ENCODE measurements around the gene HOXC10. TPM values are rescaled to one million over a fixed set of nuclear protein-coding genes. Genes with fewer than 3 reads are reported as not detected.

HOXC10 gene
- total RNA-seq, 4 donors from 2014 or later = not detected

GRCh38 chr12:53974084-53975063 is 10.6 kb upstream of the HOXC10 start, which contains the start of gene HOTAIR:
TSS of gene HOTAIR (minus strand) at chr12:53974954.
- Histone ChIP-seq H3K9me3 (peaks cover 0 to 5% of the 10 kb centered on the region in 2 donors), H3K36me3 (no peaks in the 10 kb centered on the region), H3K27me3 (peaks cover 100% of the 10 kb centered on the region), H3K27ac (no peak within 1 kb of the TSS), H3K4me1 (peaks cover 3 to 37% (median 21%) of the 10 kb centered on the region in 4 donors), H3K4me3 (peak within 1 kb of the TSS in 1 of 4 donors; percentile 27)
- no peak for TF ChIP-seq POLR2A (IDR thresholded peaks at IDR 0.05)
- TF ChIP-seq EP300 (IDR thresholded peaks at IDR 0.05; ENCODE audit: low read depth) = no peak
- no peak for TF ChIP-seq CTCF (IDR thresholded peaks at IDR 0.05)
- no peak for TF ChIP-seq POLR2AphosphoS5 (IDR thresholded peaks at IDR 0.05)
- in situ Hi-C loops (cut with MboI; ENCODE audit: low pct_ligation_motif_present in 1 of 4, low pct_unique_long_range_greater_than_20kb in 1 of 4, low sequenced_read_pairs in 3 of 4) = loop anchor here in 1 of 4 donors (25.0 kb wide), 1 partner anchor 187 kb away; no protein-coding TSS in a partner anchor
- WGBS, 2 donors (ENCODE audit: low coverage in 1 of 2) = 3 to 13% methylated on average over 13 to 40 of the region's 63 CpGs
- intact Hi-C loops (cut with DNase I; ENCODE audit: low total_unique reads) = no loop called here
- no peak for DNase-seq

GRCh38 chr12:53975064-53975471 is 9.9 kb upstream of the HOXC10 start:
- H3K27ac ChIP-seq = no peak overlapping the region
- no peak for TF ChIP-seq POLR2A (IDR thresholded peaks at IDR 0.05)
- TF ChIP-seq EP300 (IDR thresholded peaks at IDR 0.05; ENCODE audit: low read depth) = no peak
- TF ChIP-seq CTCF (IDR thresholded peaks at IDR 0.05) = no peak
- no peak for TF ChIP-seq POLR2AphosphoS5 (IDR thresholded peaks at IDR 0.05)
- peaks cover 100% of the 10 kb centered on the region for H3K27me3 ChIP-seq
- peaks cover 3 to 37% (median 21%) of the 10 kb centered on the region in 4 donors for H3K4me1 ChIP-seq
- no peaks in the 10 kb centered on the region for H3K36me3 ChIP-seq
- DNase-seq = no peak
- intact Hi-C loops (cut with DNase I; ENCODE audit: low total_unique reads) (no loop called here), in situ Hi-C loops (cut with MboI; ENCODE audit: low pct_ligation_motif_present in 1 of 4, low pct_unique_long_range_greater_than_20kb in 1 of 4, low sequenced_read_pairs in 3 of 4) (loop anchor here in 1 of 4 donors (25.0 kb wide), 1 partner anchor 188 kb away; no protein-coding TSS in a partner anchor)
- peak overlapping the region in 1 of 4 donors; percentile 27 for H3K4me3 ChIP-seq
- peaks cover 0 to 5% of the 10 kb centered on the region in 2 donors for H3K9me3 ChIP-seq
- WGBS, 2 donors (ENCODE audit: low coverage in 1 of 2) = 32% methylated on average over 13 of the region's 25 CpGs; no CpG with 5 or more reads in 1 of the 2 donors

GRCh38 chr12:53975479-53976152 is 9.3 kb upstream of the HOXC10 start:
- Histone ChIP-seq H3K27ac (no peak overlapping the region), H3K4me3 (peak overlapping the region in 1 of 4 donors; percentile 27), H3K27me3 (peaks cover 100% of the 10 kb centered on the region), H3K4me1 (peaks cover 3 to 37% (median 21%) of the 10 kb centered on the region in 4 donors), H3K36me3 (no peaks in the 10 kb centered on the region), H3K9me3 (peaks cover 0 to 5% of the 10 kb centered on the region in 2 donors)
- DNase-seq = no peak
- 37 to 41% methylated on average over 19 to 31 of the region's 31 CpGs for WGBS, 2 donors (ENCODE audit: low coverage in 1 of 2)
- intact Hi-C loops (cut with DNase I; ENCODE audit: low total_unique reads) = no loop called here
- TF ChIP-seq POLR2A (IDR thresholded peaks at IDR 0.05) (no peak), CTCF (IDR thresholded peaks at IDR 0.05) (no peak), POLR2AphosphoS5 (IDR thresholded peaks at IDR 0.05) (no peak), EP300 (IDR thresholded peaks at IDR 0.05; ENCODE audit: low read depth) (no peak)
- in situ Hi-C loops (cut with MboI; ENCODE audit: low pct_ligation_motif_present in 1 of 4, low pct_unique_long_range_greater_than_20kb in 1 of 4, low sequenced_read_pairs in 3 of 4) = loop anchor here in 1 of 4 donors (25.0 kb wide), 1 partner anchor 188 kb away; no protein-coding TSS in a partner anchor

All from transverse colon (tissue), 4 donors.